ENCODE data around the gene TNNI2. TPM values are rescaled to one million over a fixed set of nuclear protein-coding genes. Genes with fewer than 3 reads are reported as not detected.
"Not testable (repeated sequence)": the region's sequence is repeated elsewhere in the genome, so short reads cannot be mapped to it uniquely, and the experiment has no call there.

Gene TNNI2
- total RNA-seq, 1 experiment from 2014 or later: 0.29 TPM

DNA sequence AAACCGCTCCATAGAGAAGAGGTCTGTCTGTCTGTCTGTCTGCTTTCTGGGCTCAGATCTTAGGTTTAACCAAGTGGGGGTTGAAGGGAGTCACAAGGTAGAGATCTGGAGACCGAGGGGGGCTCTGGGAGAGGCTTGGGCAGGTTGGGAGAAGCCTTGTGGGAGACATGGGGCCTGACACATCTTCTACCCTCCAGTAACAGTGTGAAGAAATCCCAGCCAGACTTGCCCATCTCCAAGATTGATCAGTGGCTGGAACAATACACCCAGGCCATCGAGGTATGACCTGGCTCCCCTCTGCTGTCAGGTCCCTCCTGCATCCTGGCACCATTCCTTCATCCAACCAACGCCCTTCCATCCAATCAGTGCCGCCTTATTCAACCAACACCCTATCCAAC is 45.5 kb downstream of the TNNI2 start:
- DNase-seq (ENCODE audit: low read depth): no peak

DNA sequence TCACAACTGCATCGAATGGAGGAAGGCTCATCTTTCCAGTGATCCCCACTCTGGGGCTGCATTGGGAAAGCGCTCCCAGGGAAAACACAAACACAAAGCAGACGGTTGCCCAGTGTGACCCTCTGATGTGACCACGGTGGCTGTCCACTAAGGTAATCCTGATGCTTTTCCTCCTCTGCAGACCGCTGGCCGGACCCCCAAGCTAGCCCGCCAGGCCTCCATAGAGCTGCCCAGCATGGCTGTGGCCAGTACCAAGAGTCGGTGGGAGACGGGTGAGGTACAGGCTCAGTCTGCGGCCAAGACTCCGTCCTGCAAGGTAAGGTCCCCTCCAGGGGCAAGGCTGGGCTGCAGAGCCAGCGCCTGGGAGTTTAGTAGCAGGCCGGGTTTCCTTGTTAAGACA is 47.8 kb downstream of the TNNI2 start:
- DNase-seq (ENCODE audit: low read depth): not testable (repeated sequence)

DNA sequence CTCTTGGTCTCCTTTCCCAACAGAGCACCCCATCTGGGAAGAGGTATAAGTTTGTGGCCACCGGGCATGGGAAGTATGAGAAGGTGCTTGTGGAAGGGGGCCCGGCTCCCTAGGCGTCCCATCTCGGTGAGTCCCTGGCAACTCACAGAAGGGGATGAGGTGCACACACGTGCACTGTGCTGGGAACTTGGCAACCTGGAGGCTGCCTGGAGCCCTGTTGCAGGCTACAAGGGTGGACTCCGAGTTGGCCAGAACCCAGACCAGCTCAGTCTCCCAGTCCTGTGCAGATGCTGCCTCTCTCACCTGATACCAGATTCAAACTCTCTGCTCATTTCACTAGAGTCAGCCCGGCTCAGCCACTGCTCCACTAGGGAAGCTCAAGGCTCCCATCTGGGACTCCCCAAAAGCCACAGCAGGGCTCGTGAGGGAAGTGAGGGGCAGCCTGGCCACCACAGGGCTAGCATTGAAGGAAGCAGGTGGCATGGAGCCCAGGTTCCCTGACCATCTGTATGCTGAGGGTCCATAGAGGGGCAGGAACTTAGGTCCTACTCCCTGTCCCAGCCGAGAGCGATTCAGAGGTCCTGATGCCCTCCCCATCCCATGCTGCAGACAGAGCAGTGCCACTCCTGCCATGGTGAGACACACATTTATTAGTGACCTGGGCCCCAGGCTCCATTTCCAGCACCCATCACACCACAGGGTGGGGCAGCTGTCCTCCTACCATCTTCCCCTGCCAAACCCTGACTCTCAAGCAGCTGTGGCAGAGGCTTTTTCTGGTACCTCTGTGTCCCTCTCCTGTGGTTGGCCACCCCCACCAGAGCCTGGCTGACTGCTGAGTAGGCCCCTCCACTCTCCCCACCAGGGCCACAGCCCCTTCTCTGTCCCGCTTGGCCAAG is 48.9 kb downstream of the TNNI2 start:
- DNase-seq (ENCODE audit: low read depth): no peak

DNA sequence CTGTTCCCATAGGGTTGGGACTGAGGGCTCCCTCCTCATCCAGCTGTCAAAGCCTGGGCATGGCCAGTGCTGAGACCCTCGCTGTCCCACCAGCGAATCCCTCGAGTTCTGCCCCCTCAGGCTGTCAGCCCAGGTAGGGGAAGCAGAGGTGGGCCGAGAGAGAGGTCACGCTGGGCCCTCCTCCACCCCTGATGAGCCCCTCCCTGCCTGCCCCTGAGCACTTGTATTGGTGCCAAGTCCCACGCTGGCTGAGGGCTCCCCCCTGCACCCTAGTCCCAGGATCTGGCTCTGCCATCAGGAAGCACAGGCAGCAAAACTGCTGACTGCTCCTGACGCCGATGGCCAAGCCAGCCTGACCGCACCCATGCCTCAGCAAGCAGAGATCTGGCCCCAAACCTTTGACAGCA is 49.6 kb downstream of the TNNI2 start:
- DNase-seq (ENCODE audit: low read depth): no peak

DNA sequence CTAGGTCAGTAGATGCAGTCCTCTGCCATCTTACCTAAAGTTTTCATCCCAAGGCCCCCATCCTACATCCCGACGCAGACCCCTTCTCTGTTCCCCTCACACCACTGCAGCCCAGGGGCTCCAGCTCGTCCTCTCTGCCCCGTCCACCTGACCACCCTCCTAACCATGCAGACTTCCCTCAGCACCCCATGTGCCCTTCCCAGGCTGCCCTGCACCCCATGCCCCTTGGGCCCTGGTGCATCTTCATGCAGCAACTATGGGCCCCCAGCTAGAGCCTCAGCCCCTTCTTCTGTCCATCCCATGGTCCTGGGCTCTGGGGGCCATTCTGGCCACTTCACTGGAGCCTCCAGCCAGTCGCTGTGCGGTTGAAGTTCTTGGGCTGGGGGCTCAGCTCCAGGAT is 50.0 kb downstream of the TNNI2 start:
- DNase-seq (ENCODE audit: low read depth): no peak

DNA sequence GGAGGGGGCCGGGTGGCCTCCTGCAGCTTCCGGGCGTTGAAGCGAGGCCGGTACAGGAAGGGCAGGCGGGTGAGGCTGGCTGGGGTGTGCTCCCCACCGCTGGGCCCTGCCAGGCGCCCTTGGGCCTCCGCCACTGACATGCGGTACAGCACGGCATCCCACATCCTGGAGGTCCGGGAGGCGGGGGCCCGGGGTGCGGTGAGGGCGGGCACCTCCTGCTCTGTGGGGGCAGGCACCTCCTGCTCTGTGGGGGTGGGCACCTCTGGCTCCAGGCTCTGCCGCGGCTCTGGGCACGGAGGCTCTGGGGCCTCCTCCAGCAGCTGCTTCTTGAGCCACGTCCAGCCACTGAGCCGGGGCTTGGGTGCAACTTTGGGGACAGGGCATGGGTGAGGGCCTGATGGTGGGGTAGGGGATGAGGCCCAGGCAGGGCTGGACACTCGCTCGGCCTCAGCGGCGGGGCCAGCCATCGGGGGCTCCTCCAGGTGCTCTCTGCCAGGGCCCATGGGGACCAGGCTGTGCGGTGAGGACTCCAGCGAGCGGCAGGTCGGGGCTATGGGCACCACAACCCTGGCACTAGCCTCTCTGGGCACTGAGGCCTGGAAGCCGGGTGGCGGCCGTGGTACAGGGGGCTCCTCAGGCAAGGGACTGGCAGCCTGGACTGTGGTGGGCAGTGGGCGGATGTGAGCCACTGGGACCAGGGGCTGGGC is 50.6 kb downstream of the TNNI2 start:
- no peak for DNase-seq (ENCODE audit: low read depth)

DNA sequence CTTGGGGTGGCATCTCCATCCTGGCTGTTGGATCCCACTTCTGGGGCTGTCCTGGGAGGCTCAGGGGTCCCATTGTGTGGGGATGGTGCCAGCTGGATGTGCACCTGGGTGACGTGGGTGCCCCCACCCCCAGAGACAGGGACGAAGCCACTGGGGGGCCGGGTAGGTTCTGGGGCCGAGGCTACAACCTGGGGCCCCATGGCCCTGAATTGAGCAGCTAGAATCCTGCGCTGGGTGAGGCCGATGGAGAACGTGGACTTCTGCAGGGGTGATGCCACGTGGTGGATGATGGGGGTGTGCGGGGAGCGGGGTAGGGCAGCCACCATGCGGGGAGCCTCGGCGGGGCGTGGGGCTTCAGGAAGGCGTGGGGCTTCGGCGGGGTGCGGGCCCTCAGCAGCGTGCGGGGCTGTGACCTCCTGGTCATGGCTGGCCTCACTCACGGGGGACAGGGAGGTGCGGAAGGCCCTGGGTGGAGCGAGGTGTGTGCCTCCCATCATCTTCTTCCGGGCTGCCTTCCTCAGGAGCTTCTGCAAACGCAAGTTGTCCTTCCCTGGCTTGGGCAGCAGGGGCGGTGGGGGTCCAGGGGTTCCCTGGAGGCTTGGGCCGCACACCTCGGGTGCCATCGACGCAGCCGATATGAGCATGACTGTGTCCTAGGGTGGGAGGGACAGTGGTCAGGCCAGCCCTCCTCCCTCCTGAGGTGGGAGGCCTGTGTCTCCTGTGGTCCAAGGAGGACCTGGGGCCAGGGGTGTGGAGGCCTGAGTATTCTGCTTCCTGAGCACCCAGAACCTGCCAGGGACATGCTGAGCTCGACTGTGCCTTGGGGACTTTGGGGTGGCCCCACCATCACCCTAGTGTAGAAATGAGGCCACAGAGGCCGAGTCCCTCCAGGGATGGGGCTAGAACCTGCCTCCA is 51.4 kb downstream of the TNNI2 start:
- no peak for DNase-seq (ENCODE audit: low read depth)

Other genes starting within 250 kb of the TNNI2 start
- not detected in 2 replicates for gene KRTAP5-2, start 240.7 kb upstream of the TNNI2 start, total RNA-seq (2014; rRNA removed)
- not detected in 2 replicates for gene KRTAP5-3, start 230.5 kb upstream of the TNNI2 start, total RNA-seq (2014; rRNA removed)
- gene KRTAP5-4, start 216.8 kb upstream of the TNNI2 start, total RNA-seq (2014; rRNA removed): not detected in 2 replicates
- not detected in 2 replicates for gene KRTAP5-5, start 209.2 kb upstream of the TNNI2 start, total RNA-seq (2014; rRNA removed)
- gene KRTAP5-6, start 141.8 kb upstream of the TNNI2 start, total RNA-seq (2014; rRNA removed): not detected in 2 replicates
- 12.6 and 20.1 TPM in 2 replicates for gene IFITM10, start 88.4 kb upstream of the TNNI2 start, total RNA-seq (2014; rRNA removed)
- gene CTSD, start 75.1 kb upstream of the TNNI2 start, total RNA-seq (2014; rRNA removed): 448 and 475 TPM in 2 replicates
- 0.13 and 0.17 TPM in 2 replicates for gene SYT8, start 4.0 kb upstream of the TNNI2 start, total RNA-seq (2014; rRNA removed)
- 311 and 321 TPM in 2 replicates for gene LSP1, start 14.1 kb downstream of the TNNI2 start, total RNA-seq (2014; rRNA removed)
- under 0.01 TPM in 1 of 2 replicates, not detected in the other for gene PRR33, start 52.9 kb downstream of the TNNI2 start, total RNA-seq (2014; rRNA removed)
- gene TNNT3, start 80.7 kb downstream of the TNNI2 start, total RNA-seq (2014; rRNA removed): 1.9 TPM in 1 of 2 replicates, not detected in the other
- 191 and 219 TPM in 2 replicates for gene MRPL23, start 108.4 kb downstream of the TNNI2 start, total RNA-seq (2014; rRNA removed)
- 4,327 and 6,113 TPM in 2 replicates for gene H19, start 158.9 kb downstream of the TNNI2 start, total RNA-seq (2014; rRNA removed)